Endothelial cell of umbilical vein (primary cell): ENCODE results near the gene USP49. TPM values are rescaled to one million over a fixed set of nuclear protein-coding genes. Genes with fewer than 3 reads are reported as not detected.

Experiments used
- BruUV-seq: library from RNA; stranded (reverse); fragments of 400-500 nt; replicated peaks from 2 replicates; lab custom pipeline; 2021; lab: Mats Ljungman, UMichigan
- CTCF ChIA-PET: fragments of 300-600, 350-600 bp; sonication (Branson Sonifier 250); formaldehyde crosslinking; loops from one replicate; lab custom pipeline; 2021; ENCODE audit warnings: antibody characterized with exemption, inconsistent platforms; lab: Charles Lee
- POLR2A ChIA-PET: fragments of 300-600, 350-600 bp; sonication (Branson Sonifier 250); formaldehyde crosslinking; loops from one replicate; lab custom pipeline; 2021; ENCODE audit warnings: antibody characterized with exemption, inconsistent platforms; lab: Charles Lee
- DNase-seq: peaks from one replicate; pipeline ENCODE4 v3.0.0-alpha.2; 2011; ENCODE audit warnings: low read depth, low spot score
- FAIRE-seq: peaks from 2 replicates; lab custom pipeline; 2011; peaks lifted over from hg19 to GRCh38; lab: Jason Lieb, UNC
- H2AFZ ChIP-seq: 2 replicates; pipeline ENCODE4 v1.6.0; 2012; ENCODE audit warnings: low read depth, low read length, control low read depth, inconsistent platforms
- H3K27ac ChIP-seq: 2 replicates; pipeline ENCODE4 v1.5.1; 2011; ENCODE audit warnings: low read depth, mild to moderate bottlenecking, control low read depth, low read length, moderate library complexity; ENCODE audit not compliant: insufficient read depth
- H3K27me3 ChIP-seq, 2 experiments: 2 replicates each; pipeline versions ENCODE4 v1.6.0 to v1.6.1; 2011; ENCODE audit warnings: low read length in 2 of 2, mixed read lengths in 1 of 2; ENCODE audit not compliant: control insufficient read depth in 2 of 2, insufficient read depth in 2 of 2
- H3K36me3 ChIP-seq, 2 experiments: 2 replicates in 1 of 2; 3 replicates in 1 of 2; pipeline ENCODE4 v1.5.1; 2011; ENCODE audit warnings: low read length in 2 of 2, mild to moderate bottlenecking in 1 of 2, moderate library complexity in 1 of 2; ENCODE audit not compliant: control insufficient read depth in 2 of 2, insufficient read depth in 2 of 2; ENCODE audit errors: extremely low read depth in 1 of 2
- H3K4me1 ChIP-seq: 3 replicates; pipeline ENCODE4 v1.5.1; 2011; ENCODE audit warnings: mild to moderate bottlenecking, low read length; ENCODE audit not compliant: control insufficient read depth, insufficient read depth; ENCODE audit errors: extremely low read depth
- H3K4me2 ChIP-seq: 2 replicates; pipeline ENCODE4 v1.6.1; 2011; ENCODE audit warnings: low read length, control low read depth, mixed read lengths; ENCODE audit not compliant: insufficient read depth
- H3K4me3 ChIP-seq, 3 experiments: fragments of 200-600 bp in 1 of 3; sonication (generic), shearing (Covaris generic) in 1 of 3; replicated peaks in 1 of 3; 2 replicates each; pipeline ENCODE4 v1.5.1; 2011 to 2016; ENCODE audit warnings: control low read depth in 3 of 3, low read length in 3 of 3, mild to moderate bottlenecking in 2 of 3, inconsistent platforms in 1 of 3, low read depth in 1 of 3, moderate library complexity in 1 of 3; ENCODE audit not compliant: insufficient read depth in 1 of 3
- H3K79me2 ChIP-seq: 2 replicates; pipeline ENCODE4 v1.6.0; 2012; ENCODE audit warnings: low read length, inconsistent platforms; ENCODE audit not compliant: control insufficient read depth, insufficient read depth
- H3K9ac ChIP-seq: replicated peaks from 2 replicates; pipeline ENCODE3; 2011; ENCODE audit warnings: low read length, control low read depth; ENCODE audit not compliant: insufficient read depth; ENCODE audit errors: extremely low read depth
- H3K9me1 ChIP-seq: replicated peaks from 3 replicates; pipeline ENCODE4 v1.6.0; 2011; ENCODE audit warnings: mild to moderate bottlenecking, low read length; ENCODE audit not compliant: control insufficient read depth, insufficient read depth; ENCODE audit errors: extremely low read depth
- H3K9me3 ChIP-seq: replicated peaks from 2 replicates; pipeline ENCODE4 v1.5.1; 2012; ENCODE audit warnings: low read length, inconsistent platforms; ENCODE audit not compliant: control insufficient read depth, insufficient read depth
- H4K20me1 ChIP-seq: replicated peaks from 2 replicates; pipeline ENCODE3; 2011; ENCODE audit warnings: mild to moderate bottlenecking, low read length; ENCODE audit not compliant: control insufficient read depth, insufficient read depth; ENCODE audit errors: extremely low read depth
- CTCF ChIP-seq, 2 donors: IDR thresholded peaks; 1 replicate in 1 of 2; 2 replicates in 1 of 2; pipeline ENCODE4 v1.5.1; 2011; ENCODE audit warnings: low read length in 2 of 2, mild to moderate bottlenecking in 2 of 2, moderate library complexity in 2 of 2, control low read depth in 1 of 2, inconsistent platforms in 1 of 2, low read depth in 1 of 2; ENCODE audit not compliant: insufficient read depth in 1 of 2; ENCODE audit errors: extremely low read depth in 1 of 2
- EZH2 ChIP-seq: IDR thresholded peaks from 2 replicates; pipeline ENCODE4 v1.6.1; 2012; ENCODE audit warnings: borderline replicate concordance, low read depth, mild to moderate bottlenecking, moderate library complexity, low read length, inconsistent platforms; ENCODE audit not compliant: severe bottlenecking
- FOS ChIP-seq: IDR thresholded peaks from 2 replicates; pipeline ENCODE4 v1.6.1; 2011; ENCODE audit warnings: mild to moderate bottlenecking, low read length, moderate library complexity, borderline replicate concordance; ENCODE audit not compliant: insufficient read depth
- GATA2 ChIP-seq: IDR thresholded peaks from 2 replicates; pipeline ENCODE4 v1.7.0; 2011; ENCODE audit warnings: low read depth, mild to moderate bottlenecking, moderate library complexity, mixed read lengths, low read length; ENCODE audit not compliant: insufficient read length, insufficient read depth
- JUN ChIP-seq: IDR thresholded peaks from 2 replicates; pipeline ENCODE4 v1.6.1; 2011; ENCODE audit warnings: borderline replicate concordance, low read depth; ENCODE audit not compliant: insufficient read length, insufficient read depth
- MAX ChIP-seq: IDR thresholded peaks from 2 replicates; pipeline ENCODE4 v1.6.1; 2011; ENCODE audit not compliant: insufficient read depth, insufficient read length
- MYC ChIP-seq: IDR thresholded peaks from one replicate; pipeline ENCODE4 v1.6.1; 2011; ENCODE audit warnings: mild to moderate bottlenecking, low read depth, low read length
- POLR2A ChIP-seq: IDR thresholded peaks from 2 replicates; pipeline ENCODE4 v1.6.1; 2012; ENCODE audit warnings: low read depth, mild to moderate bottlenecking, control low read depth, low read length
- POLR2AphosphoS5 ChIP-seq: IDR thresholded peaks from 2 replicates; pipeline ENCODE4 v1.6.1; 2012; ENCODE audit warnings: low read depth, mild to moderate bottlenecking, control low read depth, low read length, moderate library complexity; ENCODE audit not compliant: insufficient read depth
- dilution Hi-C: fragments of 300-500 bp; cut with MboI; formaldehyde crosslinking; loops from one replicate; pipeline ENCODE4 v1.15.0; 2019; ENCODE audit warnings: low sequenced_read_pairs; ENCODE audit not compliant: extremely low pct_ligation_motif_present
- intact Hi-C: fragments of 100-400 bp; cut with micrococcal nuclease; formaldehyde crosslinking; loops from one replicate; pipeline ENCODE4 v1.10.0; 2022
- polyA plus RNA-seq, 4 experiments: library from polyadenylated mRNA; depleted of rRNA in 3 of 4; stranded (reverse) in 3 of 4; unstranded in 1 of 4; fragments of >200 nt; gene quantifications; 2 replicates each; pipeline versions ENCODE4 v1.2.1 to v1.2.3, GENCODE V29; 2011 to 2012; ENCODE audit warnings: missing spikeins in 1 of 4
- total RNA-seq: library from RNA; stranded (reverse); gene quantifications from 2 replicates; pipeline ENCODE4 v1.2.3, GENCODE V29; 2021

Gene USP49
- total and polyA plus RNA-seq, 2 donors (not counting 3 experiments of a cell fraction or from before 2014, with no cell fraction given) = 2.4 to 4.1 TPM

GRCh38 chr6:41789390-41789724 lies 105.8 kb downstream of the USP49 start:
- peaks cover 17% of the 10 kb centered on the region for H3K79me2 ChIP-seq
- intact Hi-C loops = no loop called here
- peak overlapping the region; percentile 31 for H3K4me2 ChIP-seq
- no peak overlapping the region for H3K27ac ChIP-seq
- peaks cover 10% of the 10 kb centered on the region for H3K4me1 ChIP-seq
- no peaks in the 10 kb centered on the region for H4K20me1 ChIP-seq
- TF ChIP-seq GATA2 (no peak), JUN (no peak), MYC (no peak), POLR2A (no peak), EZH2 (no peak), MAX (no peak), FOS (no peak), CTCF (IDR thresholded peaks at IDR 0.05; ENCODE audit: extremely low read depth in 1 of 2, insufficient read depth in 1 of 2, low read depth in 1 of 2, low read length in 2 of 2) (no peak), POLR2AphosphoS5 (no peak)
- H3K4me3 ChIP-seq = no peak overlapping the region
- CTCF ChIA-PET = interaction anchor here (2.2 kb wide), 1 partner anchor 8 kb away, joined by 12 read pairs; no protein-coding TSS in a partner anchor
- DNase-seq (no peak), FAIRE-seq (no peak)
- no peaks in the 10 kb centered on the region for H3K27me3 ChIP-seq
- dilution Hi-C loops = no loop called here
- POLR2A ChIA-PET = no interaction called here
- no peak overlapping the region for H3K9ac ChIP-seq
- BruUV-seq = no TSS peak
- H3K36me3 ChIP-seq = peaks cover 6 to 10% of the 10 kb centered on the region in 2 experiments
- H3K9me1 ChIP-seq = no peaks in the 10 kb centered on the region
- H2AFZ ChIP-seq = no peak overlapping the region
- no peaks in the 10 kb centered on the region for H3K9me3 ChIP-seq
